Measurements from ENCODE around the gene ZFYVE28.
A peak's percentile ranks its signal among the peaks of the same experiment; 100 is the strongest.

Gene ZFYVE28

DNA sequence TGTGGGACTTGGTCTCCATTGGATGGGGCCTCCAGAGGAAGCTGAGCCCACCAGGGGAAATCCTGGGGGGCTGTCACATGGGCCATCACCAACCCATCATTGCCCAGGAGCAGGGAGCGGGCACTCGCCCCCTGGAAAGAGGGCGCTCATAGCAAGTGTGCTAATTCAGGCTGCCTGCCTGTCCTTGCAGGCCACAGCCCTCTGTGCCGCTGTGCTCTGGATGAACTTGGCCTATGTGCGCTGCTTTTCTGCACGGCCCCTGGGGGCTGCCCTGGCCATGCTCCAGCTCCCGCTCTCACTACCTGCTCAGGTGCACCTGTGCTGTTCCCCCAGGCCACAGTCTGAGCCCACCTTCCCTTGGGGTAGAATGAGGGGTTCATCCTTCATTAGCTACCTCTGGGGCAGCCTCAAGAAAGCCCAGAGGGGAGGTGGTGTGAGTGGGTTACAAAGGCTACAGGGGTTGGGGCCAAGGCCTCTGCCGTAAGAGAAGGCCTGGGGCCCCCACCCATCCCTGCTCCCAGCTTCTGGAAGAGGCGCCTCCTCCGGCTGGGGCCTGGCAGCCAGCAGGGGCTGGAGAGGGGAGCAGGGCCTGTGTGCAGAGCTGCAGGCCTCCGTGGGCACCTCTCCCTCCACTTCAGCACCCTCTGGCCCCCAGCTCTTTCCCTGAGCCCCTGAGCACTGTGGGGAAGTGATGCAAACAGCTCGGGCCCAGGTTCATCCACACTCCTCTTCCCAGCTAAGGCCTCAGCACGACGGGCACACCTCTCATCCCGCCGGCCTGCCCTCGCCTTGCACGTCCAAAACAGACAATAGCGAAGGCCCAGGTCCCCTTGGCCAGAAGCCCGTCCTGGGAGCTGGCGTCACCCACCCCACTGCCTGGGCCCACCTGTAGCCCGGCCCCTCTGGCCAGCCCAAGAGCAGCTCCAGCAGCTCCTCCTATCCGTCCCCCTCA, 9.2 kb upstream of the ZFYVE28 start:
- DNase-seq: no peak

DNA sequence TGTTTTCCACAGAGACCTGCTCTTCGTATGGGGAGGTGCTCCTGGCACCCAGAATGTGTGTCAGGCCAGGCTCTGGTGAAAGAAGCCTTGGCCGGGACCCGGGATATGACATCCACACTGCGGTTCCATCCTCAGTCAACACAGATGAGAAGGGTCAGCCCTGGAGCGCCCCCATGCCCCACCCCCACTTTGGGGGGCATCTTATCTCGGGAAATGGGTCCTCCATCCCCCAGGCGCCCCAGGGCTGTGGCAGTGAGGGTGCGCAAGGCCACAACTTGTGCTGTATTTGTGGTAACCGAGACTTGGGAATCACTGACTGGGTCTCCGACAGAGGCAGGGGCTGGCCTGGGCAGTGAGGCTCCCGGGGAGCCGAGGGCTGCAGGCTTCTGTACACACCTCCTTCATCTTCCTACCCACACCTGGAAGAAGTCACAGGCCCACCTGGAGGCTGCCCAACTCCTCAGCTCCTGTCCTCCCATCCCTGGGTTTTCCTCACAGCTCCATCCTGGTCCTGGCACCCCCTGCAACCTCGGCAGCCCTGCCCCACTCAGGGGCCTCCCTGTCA, 8.3 kb upstream of the ZFYVE28 start:
- no peak for DNase-seq

GRCh38 chr4:2426069-2426397, 7.6 kb upstream of the ZFYVE28 start:
- no peak for DNase-seq

DNA sequence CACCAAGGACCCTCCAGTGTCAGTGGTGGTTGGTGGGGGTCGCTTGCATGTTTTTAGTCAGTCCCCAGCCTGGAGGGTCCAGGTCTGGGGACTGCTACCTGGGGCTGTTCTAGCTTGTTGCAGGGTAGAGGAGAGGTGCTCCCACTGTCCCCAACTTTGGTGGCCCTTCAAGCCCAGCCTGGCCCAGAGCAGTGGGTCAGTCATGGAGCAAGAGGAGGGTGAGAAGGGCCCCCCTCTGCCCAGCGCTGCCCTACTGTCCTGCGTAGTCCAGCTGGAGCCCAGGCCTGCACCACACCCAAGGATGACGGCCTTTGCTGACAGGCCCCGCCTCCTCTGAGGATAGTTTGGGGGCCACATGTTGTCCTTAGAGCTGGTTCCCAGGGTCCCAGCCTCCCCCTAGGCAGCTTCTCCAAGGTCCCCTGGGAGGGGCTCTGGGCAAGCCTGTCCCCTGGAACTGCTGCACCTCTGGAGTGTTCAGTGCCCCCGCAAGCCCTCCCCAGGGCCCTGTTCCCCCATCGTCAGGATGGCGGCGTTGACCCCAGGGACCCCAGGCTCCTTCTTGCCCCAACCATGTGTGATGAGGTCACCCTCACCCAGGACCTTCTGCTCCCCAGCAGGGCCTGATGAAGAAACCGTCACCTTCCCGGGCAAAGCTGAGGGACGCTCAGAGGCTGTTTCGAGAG, 7.1 kb upstream of the ZFYVE28 start:
- DNase-seq: no peak

DNA sequence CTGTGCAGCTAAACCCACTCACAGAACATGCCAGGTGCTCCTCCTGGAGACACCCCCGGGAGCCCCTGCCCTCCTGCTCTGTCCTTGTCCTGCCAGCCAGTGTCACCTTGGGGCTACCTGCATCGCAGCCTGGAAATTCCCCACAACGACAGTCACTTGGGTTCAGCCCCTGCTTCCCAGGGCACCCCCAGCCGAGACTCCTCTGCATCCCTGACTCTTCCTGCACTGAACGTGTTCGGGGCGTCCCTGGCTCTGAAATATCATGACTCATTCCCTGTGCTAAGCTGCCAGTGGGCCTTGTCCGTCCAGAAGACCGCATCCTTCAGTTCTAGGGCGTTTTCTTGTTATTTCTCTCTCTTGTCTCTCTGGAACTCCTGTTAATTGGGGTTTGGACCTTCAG, 6.1 kb upstream of the ZFYVE28 start:
- no peak for DNase-seq

DNA sequence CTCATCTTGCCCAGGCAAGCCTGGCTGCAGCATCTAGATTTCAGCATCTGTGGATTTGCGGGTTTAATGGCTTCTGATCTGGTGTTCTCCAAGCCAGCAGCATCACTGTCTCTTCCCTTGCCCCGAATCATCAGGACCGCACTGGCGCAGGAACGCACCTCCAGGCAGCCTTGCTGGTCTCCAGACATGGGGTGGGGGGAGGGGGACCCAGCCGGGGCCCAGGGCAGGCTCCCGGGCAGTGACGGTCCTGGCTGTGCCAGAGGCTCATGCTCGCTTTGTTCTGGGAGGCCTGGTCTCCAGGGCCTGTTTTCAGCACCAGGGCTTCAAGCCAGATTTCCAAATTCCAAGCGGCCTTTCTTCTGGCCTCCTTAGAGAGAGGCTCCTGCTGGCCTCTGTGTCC, 5.2 kb upstream of the ZFYVE28 start:
- DNase-seq: no peak

DNA sequence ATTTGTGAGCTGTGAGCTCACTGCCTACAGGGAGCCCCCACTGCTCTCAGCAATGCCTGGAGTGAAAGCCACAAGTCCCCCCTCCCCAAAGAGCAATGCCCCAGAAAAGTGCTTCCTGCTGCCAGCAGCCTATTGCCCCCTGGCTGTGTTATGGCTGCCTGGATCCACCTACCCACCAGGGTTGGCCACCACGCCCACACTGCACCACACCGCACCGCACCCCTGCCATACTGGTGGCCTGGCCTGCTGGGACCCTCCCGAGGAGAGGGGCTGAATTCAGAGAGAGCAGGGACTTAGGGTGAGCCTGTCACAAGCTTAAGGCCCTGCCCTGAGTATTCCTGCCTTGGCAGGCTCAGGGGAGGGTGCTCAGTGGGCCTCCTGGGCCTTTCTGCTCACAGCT, 4.6 kb upstream of the ZFYVE28 start:
- DNase-seq: no peak

- DNase-seq: no peak
Observed at GRCh38 chr4:2421928-2422327, 3.5 kb upstream of the ZFYVE28 start.

- DNase-seq: no peak
Observed at GRCh38 chr4:2419814-2420213, 1.4 kb upstream of the ZFYVE28 start.

DNA sequence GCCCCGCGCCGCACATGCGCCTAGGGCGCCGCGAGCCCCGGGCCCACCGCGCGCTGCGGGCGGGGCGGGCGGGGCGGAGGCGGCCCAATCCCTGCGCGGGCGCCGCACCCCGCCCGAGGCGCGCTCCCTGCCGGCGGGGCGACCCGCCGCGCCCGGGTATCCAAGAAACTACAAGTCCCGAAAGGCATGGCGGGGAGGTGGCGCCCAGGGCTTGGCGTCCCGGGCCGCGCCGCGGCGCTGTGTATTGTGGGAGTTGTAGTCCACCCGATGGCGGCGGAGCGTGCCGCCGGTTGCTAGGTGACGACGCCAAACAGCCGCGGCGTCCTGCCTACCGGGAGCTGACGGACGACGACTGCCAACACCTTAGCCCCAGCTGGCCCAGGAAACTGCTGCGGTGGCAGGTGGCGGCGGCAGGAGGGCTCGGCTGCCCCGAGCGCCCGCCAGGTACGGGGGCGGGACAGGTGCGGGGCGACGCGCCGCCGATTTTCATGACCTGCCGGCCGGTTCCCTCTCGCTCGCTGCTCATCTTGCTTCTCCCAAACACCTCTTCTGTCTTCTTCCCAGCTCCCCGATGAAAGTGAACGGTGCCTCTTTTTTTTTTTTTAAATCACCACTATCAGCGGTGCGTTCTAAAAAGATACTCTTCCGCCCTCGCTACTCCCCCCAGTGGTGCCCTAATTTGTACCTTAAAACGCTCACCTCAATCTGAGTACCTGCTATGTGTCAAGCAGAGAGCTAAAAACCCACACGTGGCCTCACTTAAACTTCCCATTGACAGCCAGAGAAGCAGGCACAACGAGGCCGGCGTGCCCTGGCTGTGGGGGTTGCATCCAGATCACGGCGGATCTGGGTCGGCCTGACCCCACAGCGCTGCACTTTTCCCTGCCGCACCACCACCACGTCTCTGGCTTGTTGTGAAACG, 466 bp upstream of the ZFYVE28 start, which contains the start of gene CFAP99:
CFAP99 (plus strand) TSS at position 306 of the 922 bp plus-strand sequence.
- peak; percentile 98 for DNase-seq

- DNase-seq: no peak
Observed at GRCh38 chr4:2417226-2417764, 1.1 kb downstream of the ZFYVE28 start.

GRCh38 chr4:2416564-2417225, 1.8 kb downstream of the ZFYVE28 start:
- no peak for DNase-seq

DNA sequence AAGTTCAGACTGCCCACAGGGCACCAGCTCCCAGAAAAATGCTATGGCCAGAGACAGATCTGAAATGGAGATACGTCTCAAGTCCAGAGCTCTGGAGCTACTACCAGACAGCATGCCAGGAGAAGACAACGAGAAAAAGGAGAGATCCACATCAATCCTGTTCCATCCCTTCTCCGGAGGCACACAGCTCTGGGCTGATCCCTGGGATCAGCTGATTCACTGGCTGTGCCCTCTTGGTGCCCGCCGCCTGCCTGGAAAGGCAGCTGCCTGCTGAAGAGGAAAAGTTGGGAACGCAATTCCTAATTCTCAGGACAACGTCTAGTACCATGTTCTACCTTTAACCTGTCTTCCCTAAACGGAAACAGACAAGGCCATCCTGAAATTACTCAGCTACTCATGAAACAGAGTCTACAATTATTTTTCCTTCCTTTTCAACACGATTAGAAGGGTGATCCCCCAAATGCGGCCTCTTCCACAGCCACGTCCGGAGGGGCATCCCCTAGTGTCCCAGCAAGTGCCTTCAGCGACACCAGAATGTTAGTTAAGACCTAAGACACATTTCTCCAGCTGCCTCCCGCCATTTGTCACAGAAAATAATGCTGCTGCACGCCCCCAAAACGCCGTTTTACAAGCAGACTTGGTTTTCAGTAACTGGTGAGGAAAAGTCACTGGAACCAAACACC, 2.4 kb downstream of the ZFYVE28 start:
- DNase-seq: no peak

- no peak for DNase-seq
Observed at GRCh38 chr4:2415213-2415612, 3.2 kb downstream of the ZFYVE28 start.

GRCh38 chr4:2413821-2414610, 4.4 kb downstream of the ZFYVE28 start:
- DNase-seq: no peak

GRCh38 chr4:2412885-2413716, 5.3 kb downstream of the ZFYVE28 start:
- DNase-seq: peak; percentile 79

DNA sequence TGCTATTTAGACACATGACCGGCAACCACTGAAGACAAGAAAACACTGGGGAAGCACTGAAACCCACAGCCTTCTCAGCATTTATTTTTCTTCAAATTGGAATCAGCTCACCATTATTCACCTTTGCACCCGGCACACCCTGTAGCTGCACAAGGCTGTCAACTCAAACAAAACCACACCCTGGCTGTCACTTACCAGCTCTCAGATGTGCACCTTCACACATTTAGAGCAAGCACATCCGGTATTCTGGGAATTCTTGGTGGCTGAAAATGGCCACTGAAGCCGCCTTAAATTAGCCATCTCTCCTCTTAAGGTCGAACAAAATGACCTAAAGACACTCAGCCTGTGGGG, 5.9 kb downstream of the ZFYVE28 start:
- DNase-seq: peak; percentile 62

GRCh38 chr4:2411786-2412510, 6.5 kb downstream of the ZFYVE28 start:
- DNase-seq: no peak

GRCh38 chr4:2409381-2409783, 9.1 kb downstream of the ZFYVE28 start:
- no peak for DNase-seq

All from activated CD8-positive, alpha-beta memory T cell treated with anti-CD3 and anti-CD28 coated beads, Interleukin-2, amount 50 U/mL, for 4 hours (primary cell).